K562 (cell line): Measurements from ENCODE around the gene DIPK1A. TPM values are rescaled to one million over a fixed set of nuclear protein-coding genes. Genes with fewer than 3 reads are reported as not detected.

Experiments
- C11orf30 ChIP-seq: fragments of 450-650 bp; IDR thresholded peaks from 2 replicates; pipeline ENCODE4 v1.6.1; 2016; ENCODE audit warnings: low read depth, mild to moderate bottlenecking
- CBFA2T2 ChIP-seq: fragments of 450-650 bp; conservative IDR thresholded peaks from 2 replicates; pipeline ENCODE4 v1.6.1; 2017; ENCODE audit warnings: mild to moderate bottlenecking
- CBFA2T3 ChIP-seq: fragments of 450-650 bp; IDR thresholded peaks from 2 replicates; pipeline ENCODE4 v1.6.1; 2017
- DNMT1 ChIP-seq: fragments of 450-650 bp; IDR thresholded peaks from 2 replicates; pipeline ENCODE4 v1.6.1; 2016; ENCODE audit warnings: antibody characterized with exemption, mild to moderate bottlenecking
- ESRRA ChIP-seq: fragments of 450-650 bp; IDR thresholded peaks from 2 replicates; pipeline ENCODE4 v1.6.1; 2014; ENCODE audit warnings: low read depth, mild to moderate bottlenecking, moderate library complexity, borderline replicate concordance
- FOS ChIP-seq: IDR thresholded peaks from 3 replicates; pipeline ENCODE4 v1.6.1; 2011; ENCODE audit not compliant: insufficient read length; ENCODE audit errors: extremely low read depth
- HMG20A ChIP-seq: fragments of 450-650 bp; formaldehyde crosslinking; conservative IDR thresholded peaks from 2 replicates; pipeline ENCODE4 v1.4.0; 2020; ENCODE audit warnings: mild to moderate bottlenecking, mixed read lengths
- HNRNPL ChIP-seq: fragments of 200-400 bp; formaldehyde crosslinking; IDR thresholded peaks from 2 replicates; pipeline ENCODE4 v1.6.1; 2017; ENCODE audit warnings: low read depth, mild to moderate bottlenecking, low read length
- KDM1A ChIP-seq, 2 experiments: fragments of 450-650 bp; IDR thresholded peaks; 2 replicates each; pipeline ENCODE4 v1.6.1; 2016; ENCODE audit warnings: mild to moderate bottlenecking in 2 of 2
- KLF1 ChIP-seq: fragments of 450-650 bp; IDR thresholded peaks from 2 replicates; pipeline ENCODE4 v1.6.1; 2016; ENCODE audit warnings: missing genetic modification characterization, missing compliant biosample characterization
- LARP7 ChIP-seq: fragments of 450-650 bp; IDR thresholded peaks from 2 replicates; pipeline ENCODE4 v1.6.1; 2016
- MTA3 ChIP-seq: fragments of 450-650 bp; formaldehyde crosslinking; IDR thresholded peaks from 2 replicates; pipeline ENCODE4 v1.6.1; 2017; ENCODE audit warnings: mild to moderate bottlenecking, borderline replicate concordance
- PHF20 ChIP-seq: fragments of 450-650 bp; IDR thresholded peaks from 2 replicates; pipeline ENCODE4 v1.6.1; 2018; ENCODE audit not compliant: partially characterized antibody
- PHTF2 ChIP-seq: fragments of 250-450 bp; sonication (Bioruptor Pico); IDR thresholded peaks from 2 replicates; pipeline ENCODE4 v1.5.0; 2021; ENCODE audit warnings: mild to moderate bottlenecking
- RB1 ChIP-seq: fragments of 450-650 bp; IDR thresholded peaks from 2 replicates; pipeline ENCODE4 v1.6.1; 2017; ENCODE audit warnings: low read depth, mild to moderate bottlenecking
- RBM15 ChIP-seq: fragments of 200-400 bp; formaldehyde crosslinking; IDR thresholded peaks from 2 replicates; pipeline ENCODE4 v1.6.1; 2018; ENCODE audit warnings: mild to moderate bottlenecking, low read length, moderate library complexity; ENCODE audit not compliant: insufficient read depth
- RBM22 ChIP-seq: fragments of 200-400 bp; formaldehyde crosslinking; IDR thresholded peaks from 2 replicates; pipeline ENCODE4 v1.6.1; 2018; ENCODE audit warnings: low read length, low read depth; ENCODE audit not compliant: poor library complexity, severe bottlenecking
- SMARCA4 ChIP-seq: fragments of 450-650 bp; IDR thresholded peaks from 2 replicates; pipeline ENCODE4 v1.6.1; 2016
- TCF7 ChIP-seq: sonication (generic); IDR thresholded peaks from 2 replicates; pipeline ENCODE4 v1.6.1; 2016; ENCODE audit warnings: antibody characterized with exemption, borderline replicate concordance
- TEAD4 ChIP-seq, 2 experiments: sonication (generic) in 1 of 2; formaldehyde crosslinking in 1 of 2; IDR thresholded peaks; 2 replicates each; pipeline versions ENCODE4 v1.6.1 to v1.8.0; 2012 to 2022; ENCODE audit warnings: borderline replicate concordance in 1 of 2, inconsistent platforms in 1 of 2, low read length in 1 of 2, mild to moderate bottlenecking in 1 of 2, missing genetic modification reagents in 1 of 2
- ZFX ChIP-seq: sonication (generic); formaldehyde crosslinking; IDR thresholded peaks from 2 replicates; pipeline ENCODE4 v1.8.0; 2022; ENCODE audit warnings: mild to moderate bottlenecking, missing genetic modification reagents, moderate library complexity
- ZNF444 ChIP-seq: fragments of 250-450 bp; sonication (Bioruptor Pico); IDR thresholded peaks from 2 replicates; pipeline ENCODE4 v1.4.0; 2020; ENCODE audit warnings: mild to moderate bottlenecking, moderate library complexity
- ZNF778 ChIP-seq: fragments of 450-650 bp; formaldehyde crosslinking; IDR thresholded peaks from 2 replicates; pipeline ENCODE4 v1.4.0; 2020; ENCODE audit warnings: mild to moderate bottlenecking, moderate library complexity
- polyA plus RNA-seq, 8 experiments: library from polyadenylated mRNA; depleted of rRNA in 4 of 8; stranded (reverse) in 5 of 8; unstranded in 3 of 8; fragments of >200 nt; fragmentation: Nextera tagmentation in 2 of 8; fragmentation: Illumina TruSeq in 1 of 8; extraction: Ambion mirVana in 2 of 8; extraction: Trizol in 1 of 8; gene quantifications; 2 replicates each; pipeline versions ENCODE4 v1.2.1 to v1.2.3, GENCODE V29; 2011 to 2014; ENCODE audit warnings: inconsistent platforms in 1 of 8, missing spikeins in 1 of 8
- total RNA-seq, 7 experiments: library from RNA; depleted of rRNA in 6 of 7; stranded (reverse); fragments of >200 nt in 6 of 7; fragmentation: Illumina TruSeq in 2 of 7; extraction: Trizol in 2 of 7; gene quantifications; 2 replicates each; pipeline versions ENCODE4 v1.2.1 to v1.2.3, GENCODE V29; 2011 to 2021; ENCODE audit warnings: low replicate concordance in 1 of 7
- TF ChIP-seq, protein P1 (sequence below): fragments of 250-450 bp; sonication (Bioruptor Pico); IDR thresholded peaks from 2 replicates; pipeline ENCODE4 v1.8.0; 2022; ENCODE audit warnings: moderate library complexity, mild to moderate bottlenecking, inconsistent platforms
- TF ChIP-seq, protein P2 (sequence below): fragments of 250-450 bp; sonication (Bioruptor Pico); IDR thresholded peaks from 2 replicates; pipeline ENCODE4 v1.4.0; 2020
- TF ChIP-seq, protein P3 (sequence below): fragments of 250-450 bp; sonication (Bioruptor Pico); IDR thresholded peaks from 2 replicates; pipeline ENCODE4 v1.8.0; 2022; ENCODE audit warnings: moderate library complexity, mild to moderate bottlenecking, inconsistent platforms

DIPK1A gene
- total and polyA plus RNA-seq, 9 of the 15 experiments (the other 6 are each of a cell fraction or from before 2014, with no cell fraction given): 0.54 to 2.5 (median 1.3) TPM

DNA sequence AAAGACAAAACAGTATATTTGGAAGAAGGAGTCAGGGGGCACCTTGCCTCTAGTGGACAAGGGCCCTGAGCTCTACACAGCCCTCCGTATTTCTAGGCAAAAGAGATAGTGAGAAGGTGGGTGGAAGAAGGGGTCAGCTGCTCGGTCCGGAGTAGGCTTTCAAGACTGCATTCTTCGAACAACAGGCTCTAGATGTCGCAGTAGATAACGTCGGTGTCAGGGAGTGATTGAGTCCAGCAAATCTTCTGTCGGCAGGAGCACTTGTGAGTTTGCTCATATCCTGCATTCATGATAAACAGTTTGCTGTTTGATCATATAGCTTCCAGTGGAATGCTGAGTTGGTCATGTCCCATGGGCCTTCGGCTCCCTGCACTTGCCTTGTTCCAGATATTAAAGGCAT, 36.8 kb downstream of the DIPK1A start (continued):
- TF ChIP-seq, protein P1, sequence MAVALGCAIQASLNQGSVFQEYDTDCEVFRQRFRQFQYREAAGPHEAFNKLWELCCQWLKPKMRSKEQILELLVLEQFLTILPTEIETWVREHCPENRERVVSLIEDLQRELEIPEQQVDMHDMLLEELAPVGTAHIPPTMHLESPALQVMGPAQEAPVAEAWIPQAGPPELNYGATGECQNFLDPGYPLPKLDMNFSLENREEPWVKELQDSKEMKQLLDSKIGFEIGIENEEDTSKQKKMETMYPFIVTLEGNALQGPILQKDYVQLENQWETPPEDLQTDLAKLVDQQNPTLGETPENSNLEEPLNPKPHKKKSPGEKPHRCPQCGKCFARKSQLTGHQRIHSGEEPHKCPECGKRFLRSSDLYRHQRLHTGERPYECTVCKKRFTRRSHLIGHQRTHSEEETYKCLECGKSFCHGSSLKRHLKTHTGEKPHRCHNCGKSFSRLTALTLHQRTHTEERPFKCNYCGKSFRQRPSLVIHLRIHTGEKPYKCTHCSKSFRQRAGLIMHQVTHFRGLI (CRISPR knock-in tag): no peak
- no peak for TF ChIP-seq LARP7
- TF ChIP-seq KDM1A (IDR thresholded peaks at IDR 0.05): peak; percentile 70 to 76
- TF ChIP-seq PHF20: no peak
- TF ChIP-seq, protein P2, sequence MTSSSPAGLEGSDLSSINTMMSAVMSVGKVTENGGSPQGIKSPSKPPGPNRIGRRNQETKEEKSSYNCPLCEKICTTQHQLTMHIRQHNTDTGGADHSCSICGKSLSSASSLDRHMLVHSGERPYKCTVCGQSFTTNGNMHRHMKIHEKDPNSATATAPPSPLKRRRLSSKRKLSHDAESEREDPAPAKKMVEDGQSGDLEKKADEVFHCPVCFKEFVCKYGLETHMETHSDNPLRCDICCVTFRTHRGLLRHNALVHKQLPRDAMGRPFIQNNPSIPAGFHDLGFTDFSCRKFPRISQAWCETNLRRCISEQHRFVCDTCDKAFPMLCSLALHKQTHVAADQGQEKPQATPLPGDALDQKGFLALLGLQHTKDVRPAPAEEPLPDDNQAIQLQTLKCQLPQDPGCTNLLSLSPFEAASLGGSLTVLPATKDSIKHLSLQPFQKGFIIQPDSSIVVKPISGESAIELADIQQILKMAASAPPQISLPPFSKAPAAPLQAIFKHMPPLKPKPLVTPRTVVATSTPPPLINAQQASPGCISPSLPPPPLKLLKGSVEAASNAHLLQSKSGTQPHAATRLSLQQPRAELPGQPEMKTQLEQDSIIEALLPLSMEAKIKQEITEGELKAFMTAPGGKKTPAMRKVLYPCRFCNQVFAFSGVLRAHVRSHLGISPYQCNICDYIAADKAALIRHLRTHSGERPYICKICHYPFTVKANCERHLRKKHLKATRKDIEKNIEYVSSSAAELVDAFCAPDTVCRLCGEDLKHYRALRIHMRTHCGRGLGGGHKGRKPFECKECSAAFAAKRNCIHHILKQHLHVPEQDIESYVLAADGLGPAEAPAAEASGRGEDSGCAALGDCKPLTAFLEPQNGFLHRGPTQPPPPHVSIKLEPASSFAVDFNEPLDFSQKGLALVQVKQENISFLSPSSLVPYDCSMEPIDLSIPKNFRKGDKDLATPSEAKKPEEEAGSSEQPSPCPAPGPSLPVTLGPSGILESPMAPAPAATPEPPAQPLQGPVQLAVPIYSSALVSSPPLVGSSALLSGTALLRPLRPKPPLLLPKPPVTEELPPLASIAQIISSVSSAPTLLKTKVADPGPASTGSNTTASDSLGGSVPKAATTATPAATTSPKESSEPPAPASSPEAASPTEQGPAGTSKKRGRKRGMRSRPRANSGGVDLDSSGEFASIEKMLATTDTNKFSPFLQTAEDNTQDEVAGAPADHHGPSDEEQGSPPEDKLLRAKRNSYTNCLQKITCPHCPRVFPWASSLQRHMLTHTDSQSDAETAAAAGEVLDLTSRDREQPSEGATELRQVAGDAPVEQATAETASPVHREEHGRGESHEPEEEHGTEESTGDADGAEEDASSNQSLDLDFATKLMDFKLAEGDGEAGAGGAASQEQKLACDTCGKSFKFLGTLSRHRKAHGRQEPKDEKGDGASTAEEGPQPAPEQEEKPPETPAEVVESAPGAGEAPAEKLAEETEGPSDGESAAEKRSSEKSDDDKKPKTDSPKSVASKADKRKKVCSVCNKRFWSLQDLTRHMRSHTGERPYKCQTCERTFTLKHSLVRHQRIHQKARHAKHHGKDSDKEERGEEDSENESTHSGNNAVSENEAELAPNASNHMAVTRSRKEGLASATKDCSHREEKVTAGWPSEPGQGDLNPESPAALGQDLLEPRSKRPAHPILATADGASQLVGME (CRISPR knock-in tag): no peak
- no peak for TF ChIP-seq ESRRA
- no peak for TF ChIP-seq RB1
- TF ChIP-seq CBFA2T3: peak; percentile 82
- TF ChIP-seq HNRNPL: no peak
- no peak for TF ChIP-seq KLF1 (tag)
- peak; percentile 24; the same call in 1 of the 2 replicates for TF ChIP-seq MTA3
- TF ChIP-seq RBM22: no peak
- TF ChIP-seq TEAD4 (IDR thresholded peaks at IDR 0.05; ENCODE audit: low read length): peak; percentile 80
- no peak for TF ChIP-seq TEAD4 (CRISPR knock-in tag; IDR thresholded peaks at IDR 0.05; ENCODE audit: borderline replicate concordance)
- no peak for TF ChIP-seq DNMT1
- TF ChIP-seq TCF7: peak; percentile 58; the same call in 1 of the 2 replicates
- no peak for TF ChIP-seq ZFX
- TF ChIP-seq, protein P3, sequence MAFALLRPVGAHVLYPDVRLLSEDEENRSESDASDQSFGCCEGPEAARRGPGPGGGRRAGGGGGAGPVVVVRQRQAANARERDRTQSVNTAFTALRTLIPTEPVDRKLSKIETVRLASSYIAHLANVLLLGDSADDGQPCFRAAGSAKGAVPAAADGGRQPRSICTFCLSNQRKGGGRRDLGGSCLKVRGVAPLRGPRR (CRISPR knock-in tag): no peak
- TF ChIP-seq RBM15: no peak
- no peak for TF ChIP-seq FOS
- TF ChIP-seq PHTF2 (CRISPR knock-in tag): no peak
- peak; percentile 65 for TF ChIP-seq CBFA2T2
- TF ChIP-seq SMARCA4: peak; percentile 54; the same call in 1 of the 2 replicates
- TF ChIP-seq C11orf30: 0 out of 2 replicates have a peak, but pooled peaks have one; percentile 5
- TF ChIP-seq ZNF778: no peak
- TF ChIP-seq HMG20A (CRISPR knock-in tag): no peak
- TF ChIP-seq ZNF444 (CRISPR knock-in tag): no peak
